ENCODE data around the gene OPN1MW3. TPM values are rescaled to one million over a fixed set of nuclear protein-coding genes. Genes with fewer than 3 reads are reported as not detected.
"Not testable (repeated sequence)": the region's sequence is repeated elsewhere in the genome, so short reads cannot be mapped to it uniquely, and the experiment has no call there.

The OPN1MW3 gene
- total and polyA plus RNA-seq, 7 donors, result not detected

DNA sequence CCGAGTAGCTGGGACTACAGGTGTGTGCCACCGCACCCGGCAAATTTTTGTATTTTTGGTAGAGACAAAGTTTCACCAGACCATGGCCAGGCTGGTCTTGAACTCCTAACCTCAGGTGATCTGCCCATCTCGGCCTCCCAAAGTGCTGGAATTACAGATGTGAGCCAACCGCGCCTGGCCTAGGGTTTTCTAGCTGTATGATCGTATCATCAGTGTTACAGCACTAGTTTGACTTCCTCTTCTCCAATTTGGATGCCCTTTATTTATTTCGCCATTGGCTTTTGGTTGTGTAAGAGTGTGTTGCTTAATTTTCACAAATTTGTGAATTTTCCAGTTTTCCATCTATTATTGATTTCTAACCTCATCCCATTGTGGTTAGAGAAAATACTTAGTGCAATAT is 43.4 kb downstream of the OPN1MW3 start:
- ATAC-seq, result no peak
- H3K4me3 ChIP-seq, result no peak overlapping the region
- DNase-seq, result no peak
- H3K27me3 ChIP-seq (ENCODE audit: insufficient read depth in 3 of 3, low read length in 2 of 3), result peaks cover 0 to 5% (median 0%) of the 10 kb centered on the region in 3 donors
- no peaks in the 10 kb centered on the region for H3K4me1 ChIP-seq
- intact Hi-C loops (cut with DNase I), result no loop called here
- TF ChIP-seq, protein P1, sequence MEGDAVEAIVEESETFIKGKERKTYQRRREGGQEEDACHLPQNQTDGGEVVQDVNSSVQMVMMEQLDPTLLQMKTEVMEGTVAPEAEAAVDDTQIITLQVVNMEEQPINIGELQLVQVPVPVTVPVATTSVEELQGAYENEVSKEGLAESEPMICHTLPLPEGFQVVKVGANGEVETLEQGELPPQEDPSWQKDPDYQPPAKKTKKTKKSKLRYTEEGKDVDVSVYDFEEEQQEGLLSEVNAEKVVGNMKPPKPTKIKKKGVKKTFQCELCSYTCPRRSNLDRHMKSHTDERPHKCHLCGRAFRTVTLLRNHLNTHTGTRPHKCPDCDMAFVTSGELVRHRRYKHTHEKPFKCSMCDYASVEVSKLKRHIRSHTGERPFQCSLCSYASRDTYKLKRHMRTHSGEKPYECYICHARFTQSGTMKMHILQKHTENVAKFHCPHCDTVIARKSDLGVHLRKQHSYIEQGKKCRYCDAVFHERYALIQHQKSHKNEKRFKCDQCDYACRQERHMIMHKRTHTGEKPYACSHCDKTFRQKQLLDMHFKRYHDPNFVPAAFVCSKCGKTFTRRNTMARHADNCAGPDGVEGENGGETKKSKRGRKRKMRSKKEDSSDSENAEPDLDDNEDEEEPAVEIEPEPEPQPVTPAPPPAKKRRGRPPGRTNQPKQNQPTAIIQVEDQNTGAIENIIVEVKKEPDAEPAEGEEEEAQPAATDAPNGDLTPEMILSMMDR (IDR thresholded peaks at IDR 0.05), result no peak
- H3K9me3 ChIP-seq, result no peaks in the 10 kb centered on the region
- no peak overlapping the region for H3K27ac ChIP-seq
- WGBS, 3 donors, result 91 to 93% (median 92%) methylated on average over 8 of the region's 8 CpGs
- H3K36me3 ChIP-seq (ENCODE audit: insufficient read depth in 1 of 2, low read depth in 1 of 2), result no peaks in the 10 kb centered on the region

DNA sequence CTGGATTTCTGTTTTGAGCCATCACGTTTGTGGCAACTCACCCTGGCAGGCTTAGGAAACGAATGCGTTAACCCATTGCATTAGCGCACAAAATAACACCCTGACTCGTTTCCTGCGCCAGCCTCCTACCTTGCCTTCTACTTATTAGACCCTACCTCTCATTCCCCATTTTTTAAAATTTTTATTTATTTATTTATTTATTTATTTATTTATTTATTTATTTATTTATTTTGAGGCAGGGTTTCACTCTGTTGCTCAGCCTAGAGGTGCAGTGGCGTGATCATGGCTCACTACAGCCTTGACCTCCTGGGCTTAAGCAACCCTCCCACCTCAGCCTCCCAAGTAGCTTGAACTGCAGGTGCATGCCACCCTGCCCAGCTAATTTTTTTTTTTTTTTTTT is 45.6 kb downstream of the OPN1MW3 start:
- WGBS, 3 donors, result 81 to 87% (median 85%) methylated on average over 7 of the region's 7 CpGs
- H3K9me3 ChIP-seq; DNase-seq; ATAC-seq; H3K4me3 ChIP-seq; H3K4me1 ChIP-seq; H3K27ac ChIP-seq; H3K36me3 ChIP-seq (ENCODE audit: insufficient read depth in 1 of 2, low read depth in 1 of 2); intact Hi-C loops (cut with DNase I); H3K27me3 ChIP-seq (ENCODE audit: insufficient read depth in 3 of 3, low read length in 2 of 3): not testable (repeated sequence)

DNA sequence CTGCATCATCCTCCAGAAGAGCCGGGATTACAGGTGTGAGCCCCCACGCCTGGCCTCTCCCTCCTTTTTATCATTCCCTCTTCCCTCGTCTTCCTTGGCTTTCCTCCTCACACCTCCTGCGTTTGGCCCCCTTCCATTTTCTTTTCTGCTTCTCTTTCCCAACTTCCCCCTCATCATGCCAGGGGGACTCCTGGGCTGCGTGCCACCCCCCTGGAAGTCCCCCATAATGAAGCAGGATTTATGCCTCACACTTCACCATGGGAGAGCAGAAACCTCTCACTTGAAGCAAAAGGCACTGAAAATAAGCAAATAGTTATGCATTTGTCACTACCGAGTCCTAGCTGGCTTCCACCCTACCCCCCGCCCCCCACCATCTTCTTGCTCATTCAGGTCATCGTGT is 46.1 kb downstream of the OPN1MW3 start:
- Histone ChIP-seq H3K4me1 (no peaks in the 10 kb centered on the region), H3K27ac (no peak overlapping the region), H3K36me3 (ENCODE audit: insufficient read depth in 1 of 2, low read depth in 1 of 2) (no peaks in the 10 kb centered on the region), H3K4me3 (no peak overlapping the region), H3K27me3 (ENCODE audit: insufficient read depth in 3 of 3, low read length in 2 of 3) (peaks cover 0 to 5% (median 0%) of the 10 kb centered on the region in 3 donors), H3K9me3 (no peaks in the 10 kb centered on the region)
- TF ChIP-seq, protein P1 (IDR thresholded peaks at IDR 0.05), result no peak
- intact Hi-C loops (cut with DNase I), result no loop called here
- WGBS, 3 donors, result 63 to 85% (median 74%) methylated on average over 7 to 8 of the region's 8 CpGs
- DNase-seq (no peak), ATAC-seq (no peak)

DNA sequence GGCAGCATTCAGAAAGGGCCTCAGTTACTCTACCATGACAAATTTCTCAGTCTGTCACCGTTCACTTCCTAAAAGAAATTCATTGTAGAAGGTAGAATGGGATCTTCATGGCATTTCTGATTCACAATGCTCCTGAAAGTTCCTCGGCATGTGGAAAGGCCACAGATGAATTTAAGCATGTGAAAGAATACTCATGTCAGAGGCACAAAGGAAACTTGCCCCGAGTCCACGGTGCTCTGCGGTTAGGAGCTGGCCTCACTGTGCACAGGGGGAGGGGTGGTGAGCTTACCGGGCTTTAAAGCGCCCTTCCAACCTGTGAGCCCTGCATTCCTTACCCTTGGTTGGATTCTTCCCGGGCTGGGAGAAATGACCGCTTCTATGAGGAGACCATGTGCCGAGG is 47.5 kb downstream of the OPN1MW3 start:
- WGBS, 3 donors, result 61 to 82% (median 72%) methylated on average over 10 of the region's 10 CpGs
- no peak overlapping the region for H3K27ac ChIP-seq
- DNase-seq (no peak), ATAC-seq (no peak)
- H3K4me3 ChIP-seq, result no peak overlapping the region
- H3K9me3 ChIP-seq, result no peaks in the 10 kb centered on the region
- peaks cover 0 to 5% (median 0%) of the 10 kb centered on the region in 3 donors for H3K27me3 ChIP-seq (ENCODE audit: insufficient read depth in 3 of 3, low read length in 2 of 3)
- intact Hi-C loops (cut with DNase I), result no loop called here
- H3K4me1 ChIP-seq, result no peaks in the 10 kb centered on the region
- TF ChIP-seq, protein P1 (IDR thresholded peaks at IDR 0.05), result no peak
- H3K36me3 ChIP-seq (ENCODE audit: insufficient read depth in 1 of 2, low read depth in 1 of 2), result no peaks in the 10 kb centered on the region

DNA sequence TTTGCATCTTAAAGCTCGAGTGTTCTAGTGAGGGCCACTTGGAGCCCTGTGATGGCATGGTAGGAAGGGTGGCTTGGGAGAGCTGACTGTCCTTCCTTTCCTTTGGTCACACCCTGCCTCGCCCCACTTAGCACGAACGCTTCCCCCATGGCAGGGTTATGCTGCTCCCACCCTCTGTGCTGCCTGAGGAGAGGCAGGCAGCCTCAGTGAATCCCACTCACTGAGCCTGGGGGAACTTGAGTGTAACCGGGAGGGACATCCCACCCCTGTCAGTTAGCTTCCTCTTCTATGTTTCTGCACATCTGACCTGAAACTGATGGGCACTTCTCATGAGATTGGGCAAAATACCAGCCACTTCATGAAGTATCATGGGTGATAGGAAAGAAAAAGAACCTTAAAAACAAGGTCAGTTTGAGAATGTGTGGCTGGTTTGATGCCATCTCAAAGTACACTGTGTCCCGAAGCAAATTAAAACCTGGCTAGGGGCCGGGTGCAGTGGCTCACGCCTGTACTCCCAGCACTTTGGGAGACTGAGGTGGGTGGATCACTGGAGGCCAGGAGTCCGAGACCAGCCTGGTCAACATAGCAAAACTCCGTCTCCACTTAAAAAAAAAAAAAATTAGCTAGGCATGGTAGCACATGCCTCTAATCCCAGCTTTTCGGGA is 48.3 kb downstream of the OPN1MW3 start:
- H3K27me3 ChIP-seq (ENCODE audit: insufficient read depth in 3 of 3, low read length in 2 of 3), result peaks cover 0 to 6% (median 0%) of the 10 kb centered on the region in 3 donors
- 51 to 75% (median 74%) methylated on average over 8 to 11 of the region's 11 CpGs for WGBS, 3 donors
- no peaks in the 10 kb centered on the region for H3K36me3 ChIP-seq (ENCODE audit: insufficient read depth in 1 of 2, low read depth in 1 of 2)
- DNase-seq (no peak), ATAC-seq (no peak)
- intact Hi-C loops (cut with DNase I), result no loop called here
- no peak overlapping the region for H3K4me3 ChIP-seq
- TF ChIP-seq, protein P1 (IDR thresholded peaks at IDR 0.05), result no peak
- no peaks in the 10 kb centered on the region for H3K9me3 ChIP-seq
- no peaks in the 10 kb centered on the region for H3K4me1 ChIP-seq
- H3K27ac ChIP-seq, result no peak overlapping the region
